ENCODE results near the gene CLK1. TPM values are rescaled to one million over a fixed set of nuclear protein-coding genes. Genes with fewer than 3 reads are reported as not detected.
"Not testable (repeated sequence)": the region's sequence is repeated elsewhere in the genome, so short reads cannot be mapped to it uniquely, and the experiment has no call there.

CLK1 gene
- total RNA-seq (2014; rRNA removed; shearing (Covaris generic)), result 78.1 and 106 TPM in 2 replicates

DNA sequence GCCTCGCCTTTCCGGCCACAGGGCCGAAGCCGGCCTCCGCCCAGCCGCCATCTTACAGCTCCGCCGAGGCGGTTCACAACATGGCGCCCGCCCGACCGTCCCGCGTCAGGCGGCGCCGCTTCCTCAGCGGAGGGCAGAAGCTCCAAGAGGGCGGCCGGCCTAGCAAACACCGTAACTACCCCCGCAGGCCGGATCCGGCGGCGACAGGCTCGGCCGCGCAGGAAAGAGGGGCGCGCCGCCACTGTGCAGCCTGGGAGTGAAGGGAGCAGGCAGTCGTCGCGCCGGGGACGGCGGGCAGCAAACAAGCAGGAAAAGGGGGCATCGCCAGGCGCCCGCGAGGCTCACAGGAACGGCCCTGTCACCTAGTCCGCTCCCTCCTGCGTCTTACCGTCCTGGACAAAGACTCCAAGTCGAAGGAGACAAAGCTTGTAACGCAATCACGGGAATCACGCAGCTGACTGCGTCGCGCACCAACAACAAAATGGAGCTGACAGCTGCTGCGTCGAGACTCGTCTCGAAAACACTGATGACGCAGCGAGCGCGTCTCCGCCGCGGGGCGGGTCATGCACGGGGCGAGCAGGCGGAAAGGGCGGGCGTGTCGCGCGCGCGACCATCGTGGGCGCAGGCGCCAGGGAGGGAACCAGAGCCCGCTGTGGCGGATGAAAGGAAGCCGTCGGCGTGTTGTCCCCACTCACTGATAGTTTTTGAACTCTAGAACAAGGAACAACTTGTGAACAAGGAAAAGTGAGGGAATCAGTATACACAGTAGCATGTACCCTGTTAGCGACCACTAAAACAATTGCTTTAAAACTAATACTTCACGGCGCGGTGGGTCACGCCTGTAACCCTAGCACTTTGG lies at the start of gene CLK1:
Gene CLK1, minus strand, starts transcription at position 483 of the 859 bp plus-strand sequence. CDS start 2,796 bp downstream, outside the sequence.
- peak; percentile 93 for DNase-seq (ENCODE audit: low read depth)

GRCh38 chr2:200913654-200914053 lies 49.2 kb upstream of the CLK1 start:
- no peak for DNase-seq (ENCODE audit: low read depth)

DNA sequence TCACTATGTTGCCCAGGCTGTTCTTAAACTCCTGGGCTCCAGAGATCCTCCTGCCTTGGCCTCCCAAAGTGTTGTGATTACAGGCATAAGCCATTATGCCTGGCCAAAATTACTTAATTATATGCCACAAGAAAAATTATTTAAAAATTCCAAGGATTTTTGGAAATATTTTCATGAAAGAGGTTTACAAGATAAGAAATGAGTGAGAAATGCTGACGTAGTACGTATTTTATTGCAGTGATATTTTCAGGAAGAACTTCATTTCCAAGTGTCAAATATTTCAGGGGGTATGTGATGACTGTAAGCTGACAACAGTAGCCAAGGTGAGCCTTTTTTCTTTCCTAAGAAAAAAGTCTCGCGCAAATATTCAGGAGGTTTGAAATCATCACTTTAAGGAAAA lies 45.5 kb upstream of the CLK1 start:
- DNase-seq (ENCODE audit: low read depth), result no peak

GRCh38 chr2:200905618-200906296 lies 41.3 kb upstream of the CLK1 start:
- DNase-seq (ENCODE audit: low read depth), result peak; percentile 62

- peak; percentile 88 for DNase-seq (ENCODE audit: low read depth)
Observed at GRCh38 chr2:200901459-200902072, 37.1 kb upstream of the CLK1 start.

DNA sequence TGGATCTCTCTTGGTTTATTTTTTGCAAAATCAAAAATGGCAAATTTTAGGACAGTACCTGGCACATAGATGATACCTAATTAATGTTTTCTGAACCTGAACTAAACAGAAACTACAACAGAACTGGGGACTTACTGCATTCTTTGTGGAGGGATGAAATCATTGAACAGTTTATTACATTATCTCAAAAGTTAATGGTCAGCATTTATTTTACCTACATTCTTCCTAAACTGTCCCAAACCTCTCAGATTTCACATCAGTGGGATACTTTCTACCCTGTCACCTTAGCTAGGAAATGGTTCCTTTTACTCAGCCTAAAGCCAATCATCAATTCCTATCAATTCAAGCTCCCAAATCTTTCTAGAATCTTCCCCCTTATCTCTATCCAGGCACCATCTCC lies 35.0 kb upstream of the CLK1 start:
- no peak for DNase-seq (ENCODE audit: low read depth)

DNA sequence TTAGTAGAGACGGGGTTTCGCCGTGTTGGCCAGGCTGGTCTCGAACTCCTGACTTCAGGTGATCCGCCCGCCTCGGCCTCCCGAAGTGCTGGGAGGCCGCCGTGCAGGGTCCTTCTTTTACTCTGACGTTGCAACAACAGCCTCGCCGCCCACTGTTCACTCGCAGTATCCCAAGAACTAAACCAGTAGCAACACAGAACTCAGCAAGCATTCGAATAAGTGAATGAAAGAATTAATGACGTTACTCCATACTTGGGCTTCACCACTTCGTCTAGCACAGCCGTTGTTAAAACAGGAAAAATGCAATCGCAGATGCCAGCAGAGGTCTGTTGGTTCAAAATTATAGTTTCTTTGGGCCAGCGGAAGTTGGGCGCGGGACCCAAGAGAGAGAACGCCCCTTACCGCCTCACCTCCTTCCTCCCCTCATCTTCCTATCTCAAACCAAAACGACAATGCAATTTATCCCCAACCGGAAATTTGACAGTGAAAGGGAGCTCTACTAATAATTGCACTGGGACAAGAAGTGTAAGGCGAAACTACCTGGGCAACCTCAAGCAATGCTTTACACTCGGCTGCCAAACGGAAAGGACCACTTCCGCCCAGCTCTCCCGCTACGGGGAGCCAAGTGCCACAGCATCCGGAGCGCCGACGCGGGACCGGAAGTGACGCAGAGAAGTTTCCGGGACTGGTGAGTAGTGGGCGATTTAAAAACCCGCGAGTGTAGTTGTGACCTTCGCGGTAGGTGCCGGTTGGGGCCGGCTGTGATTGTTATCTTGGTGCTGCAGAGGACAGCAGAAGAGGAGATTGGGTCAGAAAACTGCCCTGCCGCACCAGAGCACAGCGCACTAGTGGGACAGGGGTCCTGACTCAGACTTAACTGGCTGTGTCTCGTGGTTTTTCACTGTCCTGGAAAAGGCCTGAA lies 24.5 kb upstream of the CLK1 start, which contains the start of the genes NIF3L1 and PPIL3:
Gene NIF3L1, plus strand, starts transcription at position 668 of the 922 bp plus-strand sequence. CDS start 2,573 bp downstream, outside the sequence.
Gene PPIL3, minus strand, starts transcription at position 374 of the 922 bp plus-strand sequence. CDS start 1,462 bp downstream, outside the sequence.
- DNase-seq (ENCODE audit: low read depth), result peak; percentile 98

DNA sequence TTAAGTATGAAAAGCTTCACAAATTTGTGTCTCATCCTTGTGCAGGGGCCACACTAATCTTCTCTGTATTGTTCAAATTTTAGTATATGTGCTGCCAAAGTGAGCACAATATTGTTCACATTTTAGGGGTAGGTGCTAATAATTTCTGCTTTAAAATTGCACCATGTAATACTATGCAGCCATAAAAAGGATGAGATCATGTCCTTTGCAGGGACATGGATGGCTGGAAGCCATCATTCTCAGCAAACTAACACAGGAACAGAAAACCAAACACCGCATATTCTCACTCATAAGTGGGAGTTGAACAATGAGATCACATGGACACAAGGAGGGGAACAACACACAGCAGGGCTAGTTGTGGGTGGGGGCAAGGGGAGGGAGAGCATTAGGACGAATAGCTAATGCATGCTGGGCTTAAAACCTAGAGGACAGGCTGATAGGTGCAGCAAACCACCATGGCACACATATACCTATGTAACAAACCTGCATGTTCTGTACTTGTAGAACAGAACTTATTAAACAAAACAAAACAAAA lies 17.3 kb upstream of the CLK1 start:
- DNase-seq (ENCODE audit: low read depth), result not testable (repeated sequence)

DNA sequence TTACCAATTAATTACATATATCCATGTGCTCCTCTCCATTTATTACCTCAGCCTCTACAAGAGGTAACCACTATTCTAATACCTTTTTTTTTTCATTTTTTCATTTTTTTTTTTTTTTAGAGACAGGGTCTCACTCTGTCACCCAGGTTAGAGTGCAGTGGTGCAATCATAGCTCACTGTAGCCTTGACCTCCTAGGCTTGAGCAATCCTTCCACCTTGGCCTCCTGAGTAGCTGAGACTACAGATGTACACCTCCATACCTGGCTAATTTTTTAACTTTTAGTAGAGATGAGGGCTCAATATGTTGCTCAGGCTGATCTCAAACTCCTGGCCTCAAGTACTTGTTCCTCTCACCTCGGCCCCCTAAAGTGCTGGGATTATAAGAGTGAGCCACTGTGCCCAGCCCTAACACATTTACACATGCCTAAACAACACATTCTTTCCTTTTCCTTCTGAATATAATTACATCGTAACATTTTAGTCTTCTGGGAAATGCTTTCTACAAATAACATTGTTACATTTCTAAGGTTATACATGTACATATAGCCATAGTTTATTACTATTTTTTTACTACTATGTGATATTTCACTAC lies 13.9 kb upstream of the CLK1 start:
- no peak for DNase-seq (ENCODE audit: low read depth)

DNA sequence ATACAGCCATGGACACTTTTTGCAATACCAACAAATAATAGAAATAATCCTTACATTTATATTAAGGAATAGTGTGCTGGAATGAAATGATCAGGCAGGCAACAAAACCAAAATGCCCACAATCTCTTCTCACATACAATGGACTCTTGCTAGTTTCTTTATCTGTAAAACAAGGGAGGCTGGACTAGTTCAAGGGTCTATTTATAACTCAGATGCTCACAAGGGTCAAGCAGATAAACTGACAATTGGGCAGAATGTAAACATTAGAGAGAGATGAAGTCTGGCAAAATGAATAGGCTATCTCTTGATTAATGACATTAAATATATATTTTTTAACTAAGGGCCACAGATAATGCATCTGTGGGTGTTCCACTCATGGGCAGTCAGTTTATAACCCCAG lies 13.0 kb upstream of the CLK1 start:
- no peak for DNase-seq (ENCODE audit: low read depth)

- DNase-seq (ENCODE audit: low read depth), result no peak
Observed at GRCh38 chr2:200873560-200873959, 9.1 kb upstream of the CLK1 start.

GRCh38 chr2:200871151-200871550 lies 6.7 kb upstream of the CLK1 start:
- DNase-seq (ENCODE audit: low read depth), result no peak

- no peak for DNase-seq (ENCODE audit: low read depth)
Observed at GRCh38 chr2:200869014-200869413, 4.6 kb upstream of the CLK1 start.

- no peak for DNase-seq (ENCODE audit: low read depth)
Observed at GRCh38 chr2:200863782-200864175, 679 bp downstream of the CLK1 start.

GRCh38 chr2:200862532-200863000 lies 1.9 kb downstream of the CLK1 start:
- DNase-seq (ENCODE audit: low read depth), result peak; percentile 59

- DNase-seq (ENCODE audit: low read depth), result no peak
Observed at GRCh38 chr2:200861617-200862155, 2.8 kb downstream of the CLK1 start.

DNA sequence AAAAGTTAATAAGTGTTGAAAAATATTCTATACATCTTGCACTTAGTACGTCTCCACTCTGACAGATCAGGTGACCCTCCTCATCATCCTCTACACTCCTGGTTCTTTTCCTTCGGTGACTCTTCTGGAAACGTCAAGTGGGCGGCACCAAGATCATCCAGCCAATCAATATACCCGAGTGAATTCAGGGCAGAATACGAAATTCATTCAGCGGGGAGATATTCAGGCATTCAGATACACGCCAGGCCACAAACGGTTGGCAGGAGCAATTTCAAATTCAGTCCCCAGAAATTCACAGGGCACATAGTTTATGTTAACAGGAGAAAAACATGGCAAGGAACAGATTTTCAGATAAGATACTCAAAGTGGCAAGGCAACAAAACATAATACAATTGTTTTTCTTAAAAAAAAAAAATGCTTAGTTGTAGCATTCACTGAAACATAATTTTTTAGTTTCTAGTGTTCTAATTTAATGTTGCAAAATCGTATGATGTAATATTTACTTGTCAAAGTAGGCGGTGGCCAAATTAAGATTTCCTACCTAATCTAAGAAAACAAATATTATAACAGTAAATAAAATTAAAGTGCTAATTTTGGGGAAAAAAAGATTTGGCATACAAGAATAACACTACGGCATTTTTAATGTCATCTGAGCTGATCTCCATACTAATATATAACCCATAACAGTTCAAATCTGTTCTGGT lies 4.2 kb downstream of the CLK1 start:
- peak; percentile 15 for DNase-seq (ENCODE audit: low read depth)

- no peak for DNase-seq (ENCODE audit: low read depth)
Observed at GRCh38 chr2:200856806-200857205, 7.7 kb downstream of the CLK1 start.

GRCh38 chr2:200852605-200853004 lies 11.9 kb downstream of the CLK1 start:
- no peak for DNase-seq (ENCODE audit: low read depth)

Data from RPMI7951 (cell line).